ENCODE measurements around the gene PHF24. TPM values are rescaled to one million over a fixed set of nuclear protein-coding genes. Genes with fewer than 3 reads are reported as not detected.

PHF24 gene
- total RNA-seq, 4 donors from 2014 or later: 0.26 to 4.2 (median 1.2) TPM

- Histone ChIP-seq H3K4me3 (no peak overlapping the region), H3K9me3 (no peaks in the 10 kb centered on the region), H3K27me3 (no peaks in the 10 kb centered on the region), H3K36me3 (peaks cover 11% of the 10 kb centered on the region), H3K27ac (peak overlapping the region; percentile 47), H3K4me1 (peaks cover 60% of the 10 kb centered on the region)
- TF ChIP-seq POLR2AphosphoS5 (IDR thresholded peaks at IDR 0.05) (peak in 1 of 3 donors; percentile 24), CTCF (IDR thresholded peaks at IDR 0.05) (no peak), POLR2A (IDR thresholded peaks at IDR 0.05) (no peak)
- peak in 1 of 2 donors; percentile 59 for DNase-seq (ENCODE audit: low spot score in 2 of 2)
- 67% methylated on average over 7 of the region's 7 CpGs for WGBS
Measured at GRCh38 chr9:34994900-34995669, 37.0 kb downstream of the PHF24 start.

DNA sequence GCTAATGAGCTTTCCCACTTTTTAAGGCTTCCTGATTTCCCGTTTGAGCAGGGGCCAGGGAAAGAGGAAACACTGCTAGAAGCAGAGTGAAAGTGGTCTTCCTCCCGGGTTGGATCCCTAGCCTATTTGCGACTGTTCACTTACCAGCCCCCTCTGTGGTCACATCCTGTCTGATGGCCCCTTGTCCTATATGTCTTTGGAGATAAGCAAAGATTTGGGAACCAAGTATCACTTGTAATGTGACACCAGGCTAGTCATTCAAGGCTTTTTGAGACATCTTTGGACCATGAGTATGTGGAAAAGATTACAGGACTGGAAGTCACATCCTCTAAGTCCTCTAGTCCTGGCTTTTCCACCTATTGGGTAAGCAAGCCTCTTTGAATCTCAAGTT lies 37.6 kb downstream of the PHF24 start:
- DNase-seq (ENCODE audit: low spot score in 2 of 2): peak in 1 of 2 donors; percentile 19
- Histone ChIP-seq H3K27ac (peak overlapping the region; percentile 47), H3K27me3 (no peaks in the 10 kb centered on the region), H3K4me1 (peaks cover 57% of the 10 kb centered on the region), H3K4me3 (no peak overlapping the region), H3K9me3 (no peaks in the 10 kb centered on the region), H3K36me3 (peaks cover 11% of the 10 kb centered on the region)
- no peak for TF ChIP-seq EP300 (IDR thresholded peaks at IDR 0.05)
- TF ChIP-seq POLR2A (IDR thresholded peaks at IDR 0.05): no peak
- TF ChIP-seq CTCF (IDR thresholded peaks at IDR 0.05): no peak
- TF ChIP-seq POLR2AphosphoS5 (IDR thresholded peaks at IDR 0.05): no peak
- WGBS: 64% methylated on average over 3 of the region's 3 CpGs

DNA sequence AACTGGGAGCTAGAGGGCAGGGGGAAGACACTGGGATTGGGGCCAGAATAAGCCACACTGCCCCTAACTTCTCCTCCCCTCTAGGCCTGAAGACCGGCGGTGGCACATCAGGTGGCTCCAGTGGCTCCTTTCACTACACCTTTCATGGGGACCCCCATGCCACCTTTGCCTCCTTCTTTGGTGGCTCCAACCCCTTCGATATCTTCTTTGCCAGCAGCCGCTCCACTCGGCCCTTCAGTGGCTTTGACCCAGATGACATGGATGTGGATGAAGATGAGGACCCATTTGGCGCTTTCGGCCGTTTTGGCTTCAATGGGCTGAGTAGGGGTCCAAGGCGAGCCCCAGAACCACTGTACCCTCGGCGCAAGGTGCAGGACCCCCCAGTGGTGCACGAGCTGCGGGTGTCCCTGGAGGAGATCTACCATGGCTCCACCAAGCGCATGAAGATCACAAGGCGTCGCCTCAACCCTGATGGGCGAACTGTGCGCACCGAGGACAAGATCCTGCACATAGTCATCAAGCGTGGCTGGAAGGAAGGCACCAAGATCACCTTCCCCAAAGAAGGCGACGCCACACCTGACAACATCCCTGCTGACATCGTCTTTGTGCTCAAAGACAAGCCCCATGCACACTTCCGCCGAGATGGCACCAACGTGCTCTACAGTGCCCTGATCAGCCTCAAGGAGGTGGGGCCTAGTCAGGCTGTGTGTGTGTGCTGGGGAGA lies 38.3 kb downstream of the PHF24 start:
- DNase-seq (ENCODE audit: low spot score in 2 of 2): no peak
- no peak overlapping the region for H3K4me3 ChIP-seq
- H3K27me3 ChIP-seq: no peaks in the 10 kb centered on the region
- H3K9me3 ChIP-seq: no peaks in the 10 kb centered on the region
- H3K36me3 ChIP-seq: peaks cover 11% of the 10 kb centered on the region
- WGBS: 98% methylated on average over 22 of the region's 26 CpGs
- no peak for TF ChIP-seq POLR2AphosphoS5 (IDR thresholded peaks at IDR 0.05)
- TF ChIP-seq EP300 (IDR thresholded peaks at IDR 0.05): no peak
- no peak for TF ChIP-seq CTCF (IDR thresholded peaks at IDR 0.05)
- no peak for TF ChIP-seq POLR2A (IDR thresholded peaks at IDR 0.05)
- peak overlapping the region; percentile 47 for H3K27ac ChIP-seq
- peaks cover 55% of the 10 kb centered on the region for H3K4me1 ChIP-seq

- H3K4me3 ChIP-seq: no peak overlapping the region
- DNase-seq (ENCODE audit: low spot score in 2 of 2): no peak
- TF ChIP-seq CTCF (IDR thresholded peaks at IDR 0.05): no peak
- TF ChIP-seq POLR2A (IDR thresholded peaks at IDR 0.05): no peak
- no peak for TF ChIP-seq POLR2AphosphoS5 (IDR thresholded peaks at IDR 0.05)
- TF ChIP-seq EP300 (IDR thresholded peaks at IDR 0.05): no peak
- H3K36me3 ChIP-seq: peaks cover 11% of the 10 kb centered on the region
- no peak overlapping the region for H3K27ac ChIP-seq
- H3K27me3 ChIP-seq: no peaks in the 10 kb centered on the region
- peaks cover 54% of the 10 kb centered on the region for H3K4me1 ChIP-seq
- no peaks in the 10 kb centered on the region for H3K9me3 ChIP-seq
- 86% methylated on average over 10 of the region's 10 CpGs for WGBS
Measured at GRCh38 chr9:34996905-34997279, 38.8 kb downstream of the PHF24 start.

GRCh38 chr9:34997379-34997781 lies 39.3 kb downstream of the PHF24 start:
- peaks cover 11% of the 10 kb centered on the region for H3K36me3 ChIP-seq
- TF ChIP-seq POLR2A (IDR thresholded peaks at IDR 0.05) (no peak), CTCF (IDR thresholded peaks at IDR 0.05) (no peak), POLR2AphosphoS5 (IDR thresholded peaks at IDR 0.05) (no peak), EP300 (IDR thresholded peaks at IDR 0.05) (no peak)
- H3K4me3 ChIP-seq: no peak overlapping the region
- H3K9me3 ChIP-seq: no peaks in the 10 kb centered on the region
- no peaks in the 10 kb centered on the region for H3K27me3 ChIP-seq
- peaks cover 49% of the 10 kb centered on the region for H3K4me1 ChIP-seq
- no peak for DNase-seq (ENCODE audit: low spot score in 2 of 2)
- H3K27ac ChIP-seq: no peak overlapping the region
